ENCODE measurements around the gene CALY.

CALY gene

DNA sequence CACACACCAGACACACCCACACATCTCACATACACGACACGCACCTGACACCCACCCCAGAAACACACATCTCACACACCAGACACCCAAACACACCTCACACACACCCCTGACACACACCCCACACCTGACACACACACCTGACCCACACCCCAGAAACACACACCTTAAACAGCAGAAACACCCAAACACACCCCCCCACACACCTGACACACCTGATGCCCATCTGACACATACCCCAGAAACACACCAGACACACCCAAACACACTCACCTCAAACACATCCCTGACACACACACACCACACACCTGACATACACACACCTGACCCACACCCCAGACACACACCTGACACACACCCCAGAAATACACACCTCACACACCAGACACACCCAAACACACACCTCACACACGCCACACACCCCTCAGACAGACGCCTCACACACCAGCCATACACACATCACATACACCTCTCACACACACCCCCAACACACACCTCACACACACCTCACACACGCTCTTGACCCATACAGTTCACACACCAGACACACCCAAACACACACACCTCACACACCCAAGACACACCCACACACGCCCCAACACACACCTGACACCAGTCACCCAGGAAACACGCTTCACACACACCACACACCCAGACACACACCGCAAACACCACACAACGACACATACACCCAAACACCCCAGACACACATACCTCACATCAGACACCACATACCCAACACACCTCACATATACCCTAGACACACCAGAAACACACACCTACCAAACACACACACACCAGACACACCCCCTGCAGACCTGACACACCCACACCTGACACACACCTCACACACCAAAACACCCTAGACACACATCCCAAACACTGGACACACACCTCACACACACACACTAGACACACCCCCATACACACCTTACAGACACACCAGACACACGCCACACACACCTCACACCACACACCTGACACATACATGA, 1.7 kb upstream of the CALY start (continued):
- TF ChIP-seq, protein P1, sequence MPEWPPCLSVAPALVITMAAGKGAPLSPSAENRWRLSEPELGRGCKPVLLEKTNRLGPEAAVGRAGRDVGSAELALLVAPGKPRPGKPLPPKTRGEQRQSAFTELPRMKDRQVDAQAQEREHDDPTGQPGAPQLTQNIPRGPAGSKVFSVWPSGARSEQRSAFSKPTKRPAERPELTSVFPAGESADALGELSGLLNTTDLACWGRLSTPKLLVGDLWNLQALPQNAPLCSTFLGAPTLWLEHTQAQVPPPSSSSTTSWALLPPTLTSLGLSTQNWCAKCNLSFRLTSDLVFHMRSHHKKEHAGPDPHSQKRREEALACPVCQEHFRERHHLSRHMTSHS (tag by site-specific recombination; IDR thresholded peaks at IDR 0.05) = 0 out of 2 replicates have a peak, but pooled peaks have one; percentile 27
- TF ChIP-seq ZNF777 (tag by site-specific recombination; IDR thresholded peaks at IDR 0.05; ENCODE audit: borderline replicate concordance) = no peak

DNA sequence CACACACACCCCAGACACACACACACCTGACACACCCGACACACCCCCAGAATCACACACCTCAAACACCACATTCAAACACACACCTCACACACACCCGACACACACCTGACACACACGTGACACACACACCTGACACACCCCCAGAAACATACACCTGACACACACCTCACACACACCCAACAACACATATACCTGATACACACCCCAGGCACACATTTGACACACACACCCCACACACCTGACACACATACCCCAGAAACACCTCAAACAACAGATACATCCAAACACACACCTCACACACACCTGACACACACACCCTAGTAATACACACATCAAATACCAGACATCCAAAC, 652 bp upstream of the CALY start:
- H3K36me3 ChIP-seq (ENCODE audit: control insufficient read depth in 2 of 2, insufficient read depth in 1 of 2, low read length in 2 of 2) = no peaks in the 10 kb centered on the region
- peaks cover 2% of the 10 kb centered on the region; the same call in 1 of the 2 replicates for H3K4me1 ChIP-seq (ENCODE audit: control insufficient read depth, insufficient read depth, low read length)
- CTCF ChIA-PET = no interaction called here
- no peaks in the 10 kb centered on the region for H3K9me3 ChIP-seq (ENCODE audit: control insufficient read depth, insufficient read depth, low read depth, low read length)
- no peak overlapping the region for H3K27ac ChIP-seq (ENCODE audit: extremely low read depth, low read depth, low read length)
- H3K4me3 ChIP-seq (ENCODE audit: low read depth, low read length) = no peak overlapping the region
- POLR2A ChIA-PET = no interaction called here
- TF ChIP-seq ZNF274 (IDR thresholded peaks at IDR 0.05; ENCODE audit: low read length) (no peak), ZNF274 (tag by site-specific recombination; IDR thresholded peaks at IDR 0.05; ENCODE audit: borderline replicate concordance) (peak; percentile 30; the same call in 1 of the 2 replicates), ZNF843 (tag by site-specific recombination; IDR thresholded peaks at IDR 0.05) (no peak), ZXDB (tag by site-specific recombination; IDR thresholded peaks at IDR 0.05) (no peak), ZNF354C (tag by site-specific recombination; IDR thresholded peaks at IDR 0.05; ENCODE audit: borderline replicate concordance, low read depth) (no peak), HOXD13 (CRISPR knock-in tag; IDR thresholded peaks at IDR 0.05; ENCODE audit: borderline replicate concordance) (no peak), ZBTB21 (tag by site-specific recombination; IDR thresholded peaks at IDR 0.05) (no peak), ZBTB20 (tag by site-specific recombination; IDR thresholded peaks at IDR 0.05) (no peak), ZFP41 (tag by site-specific recombination; IDR thresholded peaks at IDR 0.05; ENCODE audit: borderline replicate concordance) (no peak), OVOL3 (tag by site-specific recombination; IDR thresholded peaks at IDR 0.05) (no peak), HOXC10 (CRISPR knock-in tag; IDR thresholded peaks at IDR 0.05) (no peak), ZNF654 (tag by site-specific recombination; IDR thresholded peaks at IDR 0.05; ENCODE audit: low read depth) (no peak), WT1 (tag by site-specific recombination; IDR thresholded peaks at IDR 0.05) (no peak), OSR2 (tag by site-specific recombination; IDR thresholded peaks at IDR 0.05) (no peak), ZNF174 (tag by site-specific recombination; IDR thresholded peaks at IDR 0.05) (no peak), MEIS1 (CRISPR knock-in tag; IDR thresholded peaks at IDR 0.05; ENCODE audit: borderline replicate concordance) (no peak), ZNF221 (tag by site-specific recombination; IDR thresholded peaks at IDR 0.05; ENCODE audit: borderline replicate concordance) (no peak), REPIN1 (tag by site-specific recombination; IDR thresholded peaks at IDR 0.05; ENCODE audit: low read depth) (no peak), ZNF2 (tag by site-specific recombination; IDR thresholded peaks at IDR 0.05) (0 out of 2 replicates have a peak, but pooled peaks have one; percentile 19), KLF10 (tag by site-specific recombination; IDR thresholded peaks at IDR 0.05) (no peak), ZNF501 (tag by site-specific recombination; IDR thresholded peaks at IDR 0.05) (no peak), ZNF548 (tag by site-specific recombination; IDR thresholded peaks at IDR 0.05) (no peak), ZNF621 (tag by site-specific recombination; IDR thresholded peaks at IDR 0.05) (peak; percentile 11; the same call in 1 of the 2 replicates), YY2 (tag by site-specific recombination; IDR thresholded peaks at IDR 0.05) (no peak), ZNF202 (tag by site-specific recombination; IDR thresholded peaks at IDR 0.05; ENCODE audit: borderline replicate concordance) (no peak), ZNF121 (tag by site-specific recombination; IDR thresholded peaks at IDR 0.05) (no peak), ZNF629 (tag by site-specific recombination; IDR thresholded peaks at IDR 0.05) (no peak), ZNF580 (tag by site-specific recombination; IDR thresholded peaks at IDR 0.05) (no peak)
- TF ChIP-seq, protein P2, sequence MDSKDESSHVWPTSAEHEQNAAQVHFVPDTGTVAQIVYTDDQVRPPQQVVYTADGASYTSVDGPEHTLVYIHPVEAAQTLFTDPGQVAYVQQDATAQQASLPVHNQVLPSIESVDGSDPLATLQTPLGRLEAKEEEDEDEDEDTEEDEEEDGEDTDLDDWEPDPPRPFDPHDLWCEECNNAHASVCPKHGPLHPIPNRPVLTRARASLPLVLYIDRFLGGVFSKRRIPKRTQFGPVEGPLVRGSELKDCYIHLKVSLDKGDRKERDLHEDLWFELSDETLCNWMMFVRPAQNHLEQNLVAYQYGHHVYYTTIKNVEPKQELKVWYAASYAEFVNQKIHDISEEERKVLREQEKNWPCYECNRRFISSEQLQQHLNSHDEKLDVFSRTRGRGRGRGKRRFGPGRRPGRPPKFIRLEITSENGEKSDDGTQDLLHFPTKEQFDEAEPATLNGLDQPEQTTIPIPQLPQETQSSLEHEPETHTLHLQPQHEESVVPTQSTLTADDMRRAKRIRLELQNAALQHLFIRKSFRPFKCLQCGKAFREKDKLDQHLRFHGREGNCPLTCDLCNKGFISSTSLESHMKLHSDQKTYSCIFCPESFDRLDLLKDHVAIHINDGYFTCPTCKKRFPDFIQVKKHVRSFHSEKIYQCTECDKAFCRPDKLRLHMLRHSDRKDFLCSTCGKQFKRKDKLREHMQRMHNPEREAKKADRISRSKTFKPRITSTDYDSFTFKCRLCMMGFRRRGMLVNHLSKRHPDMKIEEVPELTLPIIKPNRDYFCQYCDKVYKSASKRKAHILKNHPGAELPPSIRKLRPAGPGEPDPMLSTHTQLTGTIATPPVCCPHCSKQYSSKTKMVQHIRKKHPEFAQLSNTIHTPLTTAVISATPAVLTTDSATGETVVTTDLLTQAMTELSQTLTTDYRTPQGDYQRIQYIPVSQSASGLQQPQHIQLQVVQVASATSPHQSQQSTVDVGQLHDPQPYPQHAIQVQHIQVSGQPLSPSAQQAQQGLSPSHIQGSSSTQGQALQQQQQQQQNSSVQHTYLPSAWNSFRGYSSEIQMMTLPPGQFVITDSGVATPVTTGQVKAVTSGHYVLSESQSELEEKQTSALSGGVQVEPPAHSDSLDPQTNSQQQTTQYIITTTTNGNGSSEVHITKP (tag by site-specific recombination; IDR thresholded peaks at IDR 0.05) = no peak
- TF ChIP-seq, protein P3, sequence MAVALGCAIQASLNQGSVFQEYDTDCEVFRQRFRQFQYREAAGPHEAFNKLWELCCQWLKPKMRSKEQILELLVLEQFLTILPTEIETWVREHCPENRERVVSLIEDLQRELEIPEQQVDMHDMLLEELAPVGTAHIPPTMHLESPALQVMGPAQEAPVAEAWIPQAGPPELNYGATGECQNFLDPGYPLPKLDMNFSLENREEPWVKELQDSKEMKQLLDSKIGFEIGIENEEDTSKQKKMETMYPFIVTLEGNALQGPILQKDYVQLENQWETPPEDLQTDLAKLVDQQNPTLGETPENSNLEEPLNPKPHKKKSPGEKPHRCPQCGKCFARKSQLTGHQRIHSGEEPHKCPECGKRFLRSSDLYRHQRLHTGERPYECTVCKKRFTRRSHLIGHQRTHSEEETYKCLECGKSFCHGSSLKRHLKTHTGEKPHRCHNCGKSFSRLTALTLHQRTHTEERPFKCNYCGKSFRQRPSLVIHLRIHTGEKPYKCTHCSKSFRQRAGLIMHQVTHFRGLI (tag by site-specific recombination; IDR thresholded peaks at IDR 0.05) = no peak
